GM18498 (cell line): ENCODE measurements around the gene PLEKHN1.

Experiments
- ATAC-seq: cut with Tn5 transposase; IDR thresholded peaks from one replicate; pipeline ENCODE4 v1.9.1; 2021; ENCODE audit warnings: mild to moderate bottlenecking, moderate library complexity; ENCODE audit not compliant: unreplicated experiment

Gene PLEKHN1

DNA sequence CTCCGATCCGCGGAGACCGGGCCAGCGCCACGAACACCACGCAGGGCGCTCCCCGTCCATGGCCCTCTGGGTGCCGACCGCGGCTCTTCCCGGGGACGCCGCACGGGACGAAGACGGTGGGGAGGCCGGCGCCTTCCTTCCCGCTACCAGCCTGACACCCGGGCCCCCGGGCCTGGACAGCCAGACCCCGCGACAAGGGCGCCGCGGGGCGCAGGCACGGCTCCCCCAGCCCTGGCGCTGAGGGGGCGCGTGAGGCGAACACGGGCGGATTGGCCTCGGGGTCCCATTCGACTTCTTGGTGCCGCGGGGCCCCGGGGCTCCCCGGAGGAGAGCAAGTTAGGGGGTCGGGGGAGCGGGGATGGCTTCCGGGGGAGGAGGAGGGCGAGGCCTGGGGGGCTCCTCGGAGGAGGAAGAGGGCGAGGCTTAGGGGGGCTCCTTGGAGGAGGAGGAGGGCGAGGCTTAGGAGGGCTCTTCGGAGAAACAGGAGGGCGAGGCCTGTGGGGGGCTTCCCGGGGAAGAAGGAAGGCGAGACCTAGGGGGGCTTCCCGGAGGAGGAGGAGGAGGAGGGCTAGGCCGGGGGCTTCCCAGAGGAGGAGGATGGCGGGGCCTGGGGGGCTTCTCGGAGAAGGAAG, 6.4 kb upstream of the PLEKHN1 start:
- no peak for ATAC-seq

DNA sequence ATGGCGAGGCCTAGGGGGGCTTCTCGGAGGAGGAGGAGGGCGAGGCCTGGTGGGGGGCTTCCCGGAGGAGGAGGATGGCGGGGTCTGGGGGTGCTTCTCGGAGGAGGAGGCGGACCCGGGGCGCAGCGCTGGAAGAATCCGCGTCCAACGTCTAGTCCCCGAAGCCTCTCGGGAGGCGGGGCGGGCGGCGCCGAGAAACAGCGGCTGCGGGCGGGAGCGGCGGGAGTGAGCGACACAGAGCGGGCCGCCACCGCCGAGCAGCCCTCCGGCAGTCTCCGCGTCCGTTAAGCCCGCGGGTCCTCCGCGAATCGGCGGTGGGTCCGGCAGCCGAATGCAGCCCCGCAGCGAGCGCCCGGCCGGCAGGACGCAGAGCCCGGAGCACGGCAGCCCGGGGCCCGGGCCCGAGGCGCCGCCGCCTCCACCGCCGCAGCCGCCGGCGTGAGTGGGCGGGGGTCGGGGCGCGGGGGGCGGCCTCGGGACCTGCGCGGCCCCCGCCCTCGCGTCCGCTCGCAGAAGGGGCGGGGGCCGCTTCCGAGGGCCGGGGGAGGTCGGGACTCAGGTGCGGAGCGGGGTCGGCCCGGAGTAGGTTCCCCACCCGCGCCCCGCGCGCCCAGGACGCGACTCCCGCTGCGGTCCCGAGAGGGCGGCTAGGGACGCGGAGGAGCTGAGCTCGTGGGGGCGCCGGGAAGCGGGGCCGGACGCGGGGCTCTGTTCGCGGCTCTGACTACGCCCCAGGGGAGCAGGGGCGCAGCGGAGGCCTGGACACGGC, 5.7 kb upstream of the PLEKHN1 start, which contains the start of gene KLHL17:
KLHL17 (plus strand) TSS at position 222 of the 769 bp plus-strand sequence; CDS start at position 332, 110 bp downstream.
- ATAC-seq, result peak; percentile 43

DNA sequence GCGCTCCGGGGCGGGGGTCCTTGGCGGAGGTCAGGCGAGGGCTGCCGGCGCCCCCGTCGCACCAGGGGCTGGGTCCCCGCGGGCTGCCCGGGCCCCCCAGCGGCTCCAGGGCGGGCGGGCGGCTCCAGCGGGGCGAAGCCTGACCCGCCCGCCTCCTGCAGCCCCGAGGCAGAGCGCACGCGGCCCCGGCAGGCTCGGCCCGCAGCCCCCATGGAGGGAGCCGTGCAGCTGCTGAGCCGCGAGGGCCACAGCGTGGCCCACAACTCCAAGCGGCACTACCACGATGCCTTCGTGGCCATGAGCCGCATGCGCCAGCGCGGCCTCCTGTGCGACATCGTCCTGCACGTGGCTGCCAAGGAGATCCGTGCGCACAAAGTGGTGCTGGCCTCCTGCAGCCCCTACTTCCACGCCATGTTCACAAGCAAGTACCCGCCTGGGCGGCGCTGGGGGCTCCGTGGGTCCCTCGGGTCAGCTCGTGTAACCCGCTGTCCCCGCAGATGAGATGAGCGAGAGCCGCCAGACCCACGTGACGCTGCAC, 5.1 kb upstream of the PLEKHN1 start:
- peak; percentile 11 for ATAC-seq

DNA sequence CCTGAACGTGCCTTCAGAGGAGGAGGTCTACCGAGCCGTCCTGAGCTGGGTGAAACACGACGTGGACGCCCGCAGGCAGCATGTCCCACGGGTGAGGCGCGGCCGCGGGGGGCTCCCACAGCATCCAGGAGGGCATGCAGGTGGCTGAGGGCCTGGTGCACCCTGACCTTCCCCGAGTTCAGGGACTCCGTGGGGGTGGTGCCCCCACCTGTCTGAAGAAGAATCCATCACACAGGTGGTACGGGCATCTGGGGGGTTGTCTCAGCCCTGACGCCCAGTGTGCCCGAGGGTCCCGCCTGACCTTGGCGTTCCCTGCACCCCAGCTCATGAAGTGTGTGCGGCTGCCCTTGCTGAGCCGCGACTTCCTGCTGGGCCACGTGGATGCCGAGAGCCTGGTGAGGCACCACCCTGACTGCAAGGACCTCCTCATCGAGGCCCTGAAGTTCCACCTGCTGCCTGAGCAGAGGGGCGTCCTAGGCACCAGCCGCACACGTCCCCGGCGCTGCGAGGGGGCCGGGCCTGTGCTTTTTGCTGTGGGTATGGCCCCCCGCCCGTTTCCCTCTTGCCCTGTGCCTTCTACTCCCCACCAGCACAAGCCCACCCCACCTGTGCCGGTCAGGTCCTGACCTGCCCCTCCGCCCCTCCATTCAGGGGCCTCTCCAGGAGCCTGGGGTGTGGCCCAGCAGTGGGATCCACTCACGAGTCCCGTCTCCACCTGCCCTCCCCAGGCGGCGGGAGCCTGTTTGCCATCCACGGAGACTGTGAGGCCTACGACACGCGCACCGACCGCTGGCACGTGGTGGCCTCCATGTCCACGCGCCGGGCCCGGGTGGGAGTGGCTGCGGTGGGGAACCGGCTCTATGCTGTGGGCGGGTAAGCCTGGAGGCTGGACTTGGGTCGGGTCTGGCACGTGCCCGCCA, 3.6 kb upstream of the PLEKHN1 start:
- no peak for ATAC-seq

DNA sequence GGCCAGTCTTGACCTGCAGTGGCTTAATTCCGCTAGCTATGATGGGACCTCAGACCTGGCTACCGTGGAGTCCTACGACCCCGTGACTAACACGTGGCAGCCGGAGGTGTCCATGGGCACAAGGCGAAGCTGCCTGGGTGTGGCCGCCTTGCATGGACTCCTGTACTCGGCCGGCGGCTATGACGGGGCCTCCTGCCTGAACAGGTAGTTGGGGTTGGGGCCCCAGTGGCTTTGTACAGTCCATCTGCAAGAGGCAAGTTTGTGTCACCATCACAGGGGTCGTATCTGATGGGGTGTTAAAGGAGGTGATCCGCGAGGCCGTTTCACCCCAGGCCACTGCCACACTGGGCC, 3.0 kb upstream of the PLEKHN1 start:
- no peak for ATAC-seq

DNA sequence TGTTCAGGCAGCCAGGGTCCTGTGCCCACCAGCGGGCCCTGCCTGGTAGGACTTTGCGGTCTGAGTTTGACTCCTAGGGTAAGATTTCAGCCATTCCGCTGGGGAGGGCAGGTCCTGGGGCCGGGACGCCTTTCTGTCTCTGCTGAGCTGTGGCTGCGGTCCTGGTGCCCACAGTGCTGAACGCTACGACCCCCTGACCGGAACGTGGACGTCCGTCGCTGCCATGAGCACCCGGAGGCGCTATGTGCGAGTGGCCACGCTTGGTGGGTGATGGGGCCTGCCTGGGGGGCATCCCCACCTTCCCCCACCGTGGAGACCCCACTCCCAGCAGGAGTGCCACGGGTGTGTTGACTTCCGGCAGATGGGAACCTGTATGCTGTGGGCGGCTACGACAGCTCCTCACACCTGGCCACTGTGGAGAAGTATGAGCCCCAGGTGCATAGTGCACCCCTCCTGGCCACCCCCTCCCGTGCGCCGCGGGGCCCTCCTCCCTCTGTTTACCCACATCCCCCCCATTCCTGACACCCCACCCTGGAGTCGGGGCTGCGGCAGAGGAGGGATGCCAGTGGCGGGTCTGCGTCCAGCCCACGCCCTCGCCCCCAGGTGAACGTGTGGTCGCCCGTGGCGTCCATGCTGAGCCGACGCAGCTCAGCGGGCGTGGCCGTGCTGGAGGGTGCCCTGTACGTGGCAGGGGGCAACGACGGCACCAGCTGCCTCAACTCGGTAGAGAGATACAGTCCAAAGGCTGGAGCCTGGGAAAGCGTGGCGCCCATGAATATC, 2.3 kb upstream of the PLEKHN1 start:
- ATAC-seq, result no peak

DNA sequence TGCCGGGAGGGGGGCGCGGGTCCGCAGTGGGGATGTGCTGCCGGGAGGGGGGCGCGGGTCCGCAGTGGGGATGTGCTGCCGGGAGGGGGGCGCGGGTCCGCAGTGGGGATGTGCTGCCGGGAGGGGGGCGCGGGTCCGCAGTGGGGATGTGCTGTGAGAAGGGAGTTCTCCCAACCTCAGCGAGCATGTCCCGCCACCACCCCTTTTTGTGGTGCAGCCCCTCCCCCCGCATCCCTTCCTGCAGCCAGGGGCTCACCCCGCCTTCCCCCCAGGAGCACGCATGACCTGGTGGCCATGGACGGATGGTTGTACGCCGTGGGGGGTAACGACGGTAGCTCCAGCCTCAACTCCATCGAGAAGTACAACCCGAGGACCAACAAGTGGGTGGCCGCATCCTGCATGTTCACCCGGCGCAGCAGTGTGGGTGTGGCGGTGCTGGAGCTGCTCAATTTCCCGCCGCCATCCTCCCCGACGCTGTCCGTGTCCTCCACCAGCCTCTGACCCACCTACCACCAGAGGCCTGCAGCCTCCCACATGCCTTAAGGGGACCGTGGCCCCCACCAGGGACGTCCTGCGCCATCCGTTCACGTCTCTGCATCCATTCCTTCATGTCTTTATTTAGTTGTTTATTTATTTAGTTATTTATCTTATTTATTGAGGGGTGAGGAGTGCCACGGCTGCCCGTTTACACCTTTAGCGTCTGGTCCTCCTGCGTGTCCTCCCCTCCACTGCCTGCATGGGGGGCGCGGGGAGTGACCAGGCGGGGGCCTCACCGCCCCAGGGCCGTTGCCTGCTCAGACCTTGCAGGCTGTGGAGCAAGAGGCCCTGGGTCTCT, 1.4 kb upstream of the PLEKHN1 start:
- ATAC-seq, result no peak

DNA sequence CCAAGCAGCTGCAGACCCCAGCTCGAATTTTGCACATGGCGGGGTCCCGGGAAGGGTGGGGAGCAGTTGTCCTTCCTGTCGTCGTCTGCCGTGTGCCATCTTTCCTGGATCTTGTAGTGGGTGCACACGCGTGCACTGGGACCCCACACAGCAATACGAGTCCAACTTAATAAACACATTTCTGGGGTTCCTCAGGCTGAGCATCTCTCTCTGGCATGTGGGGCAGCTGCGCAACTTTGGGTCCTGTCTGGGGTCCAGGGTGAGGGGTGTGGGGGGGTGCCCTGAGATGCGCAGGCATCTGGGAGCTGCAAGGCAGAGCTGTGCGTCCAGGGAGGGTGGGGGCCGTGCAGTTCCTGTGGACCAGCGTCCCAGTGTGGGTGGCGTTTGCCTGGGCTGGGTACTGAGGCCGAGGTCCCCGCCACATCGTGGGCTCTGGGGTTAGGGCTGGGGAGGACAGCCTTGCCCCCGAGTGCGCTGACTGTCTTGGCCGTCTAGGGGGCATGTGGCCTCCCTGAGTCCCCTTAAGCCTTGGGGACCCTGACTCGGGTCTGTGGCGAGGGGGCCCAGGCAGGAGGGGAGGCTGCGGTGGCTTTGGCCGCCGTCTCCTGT, 652 bp upstream of the PLEKHN1 start:
- ATAC-seq, result no peak

DNA sequence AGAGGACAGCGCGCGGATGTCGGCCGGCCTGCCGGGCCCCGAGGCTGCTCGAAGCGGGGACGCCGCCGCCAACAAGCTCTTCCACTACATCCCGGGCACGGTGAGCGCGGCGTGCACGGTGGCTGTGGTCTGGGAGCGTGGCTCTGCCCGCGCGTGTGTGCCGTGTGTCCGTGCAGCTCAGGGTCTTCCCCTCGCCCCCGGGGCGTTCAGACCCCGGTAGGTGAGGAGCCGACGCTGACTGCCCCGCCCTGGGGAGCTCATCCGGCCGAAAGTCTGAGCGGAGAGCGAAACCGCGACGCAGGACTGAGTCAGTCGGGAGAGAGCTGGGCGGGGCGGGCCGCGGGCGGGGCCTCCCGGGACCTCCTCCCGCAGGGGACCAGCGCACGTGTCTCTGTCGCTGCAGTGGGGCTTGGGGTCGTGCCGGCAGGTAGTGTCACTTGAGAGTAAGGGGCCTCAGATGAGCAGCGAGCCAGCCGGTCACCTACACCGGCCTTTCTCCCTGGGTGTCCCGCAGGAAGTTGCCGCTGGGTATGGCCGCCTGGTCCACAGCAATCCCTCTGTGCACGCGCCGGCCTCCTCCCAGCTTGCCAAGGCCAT, 520 bp downstream of the PLEKHN1 start:
- peak; percentile 70 for ATAC-seq

DNA sequence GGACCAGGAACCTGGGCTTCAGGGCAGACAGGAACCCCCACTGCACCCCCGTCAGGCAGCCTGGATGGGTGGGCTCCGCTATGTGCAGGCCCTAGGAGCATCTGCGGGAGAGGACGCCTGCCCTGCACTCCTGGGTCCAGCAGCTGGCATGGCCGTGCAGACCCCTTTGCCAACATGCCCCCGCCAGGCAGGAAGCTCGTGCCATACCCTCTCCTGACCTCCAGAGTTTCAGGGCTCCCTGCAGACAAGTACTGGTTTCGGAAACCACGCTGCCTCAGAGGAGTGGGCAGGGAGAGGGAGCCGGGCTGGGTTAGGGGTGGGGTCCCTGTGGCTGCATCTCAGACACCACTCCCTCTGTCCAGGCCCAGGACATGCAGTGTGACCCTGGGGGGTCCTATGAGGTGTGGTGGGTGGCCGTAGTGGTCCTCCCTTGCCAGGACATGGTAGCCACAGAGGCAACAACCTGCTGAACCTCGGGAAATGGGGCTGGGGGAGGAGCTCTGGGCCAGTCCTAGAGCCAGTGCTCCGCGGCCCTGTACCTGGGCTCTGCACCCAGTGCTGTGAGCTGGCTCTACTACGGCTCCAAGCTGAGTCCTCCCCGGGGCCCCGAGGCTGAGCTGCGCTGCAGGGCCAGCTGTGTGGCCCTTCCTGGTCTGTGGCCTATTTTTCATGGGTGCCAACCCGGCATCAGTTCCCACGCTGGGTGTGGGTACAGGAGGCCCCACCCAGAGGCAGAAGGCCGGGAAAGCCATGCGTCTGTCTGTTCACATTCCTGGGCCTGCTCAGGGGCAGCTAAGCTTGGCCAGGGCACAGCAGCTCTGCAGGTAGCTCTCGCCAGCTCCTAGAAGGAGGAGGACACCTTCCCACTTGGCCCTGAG, 1.4 kb downstream of the PLEKHN1 start:
- no peak for ATAC-seq

DNA sequence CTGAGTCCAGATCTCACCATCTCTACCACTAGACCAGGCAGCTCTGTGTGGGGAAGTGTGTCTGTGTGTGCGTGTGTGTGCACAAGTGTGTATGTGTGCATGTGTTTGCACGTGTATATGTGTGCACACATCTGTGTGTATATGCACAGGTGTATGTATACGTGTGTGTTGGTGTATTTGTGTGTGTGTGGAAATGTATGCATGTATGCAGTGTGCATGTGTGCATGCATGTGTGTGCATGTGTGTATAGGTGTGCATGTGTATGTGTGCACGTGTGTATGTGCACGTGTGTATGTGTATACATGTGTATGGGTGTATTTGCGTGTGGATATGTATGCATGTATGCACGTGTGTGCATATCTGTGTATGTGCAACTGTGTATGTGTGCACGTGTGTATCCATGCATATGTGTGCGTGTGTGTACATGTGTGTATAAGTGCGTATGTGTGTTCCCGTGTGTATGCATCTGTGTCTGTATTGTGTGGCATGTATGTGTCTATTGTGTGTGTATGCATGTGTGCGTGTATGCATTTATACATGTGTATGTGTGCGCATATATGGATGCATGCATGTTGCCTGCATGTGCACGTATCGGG, 3.1 kb downstream of the PLEKHN1 start:
- no peak for ATAC-seq

DNA sequence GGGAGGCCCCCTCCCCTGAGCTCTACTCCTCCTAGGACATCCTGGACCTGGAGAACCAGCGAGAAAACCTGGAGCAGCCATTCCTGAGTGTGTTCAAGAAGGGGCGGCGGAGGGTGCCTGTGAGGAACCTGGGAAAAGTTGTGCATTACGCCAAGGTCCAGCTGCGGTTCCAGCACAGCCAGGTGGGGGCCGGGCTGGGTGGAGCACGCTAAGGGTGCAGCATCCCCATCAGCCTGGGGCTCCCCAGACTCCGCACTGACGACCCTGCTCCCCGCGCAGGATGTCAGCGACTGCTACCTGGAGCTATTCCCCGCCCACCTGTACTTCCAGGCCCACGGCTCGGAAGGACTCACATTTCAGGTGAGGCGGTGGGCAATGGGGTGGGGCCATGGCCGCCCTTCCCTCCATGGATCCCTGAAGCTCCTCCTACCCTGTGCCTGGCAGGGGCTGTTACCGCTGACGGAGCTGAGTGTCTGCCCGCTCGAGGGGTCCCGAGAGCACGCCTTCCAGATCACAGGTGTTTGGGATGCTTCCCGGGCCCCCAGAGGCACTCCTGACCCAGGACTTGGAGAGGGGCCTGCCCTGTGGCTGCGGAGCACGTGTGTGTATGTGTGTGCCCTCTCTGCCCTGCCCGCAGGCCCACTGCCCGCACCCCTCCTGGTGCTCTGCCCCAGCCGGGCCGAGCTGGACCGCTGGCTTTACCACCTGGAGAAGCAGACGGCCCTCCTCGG, 4.1 kb downstream of the PLEKHN1 start:
- no peak for ATAC-seq

DNA sequence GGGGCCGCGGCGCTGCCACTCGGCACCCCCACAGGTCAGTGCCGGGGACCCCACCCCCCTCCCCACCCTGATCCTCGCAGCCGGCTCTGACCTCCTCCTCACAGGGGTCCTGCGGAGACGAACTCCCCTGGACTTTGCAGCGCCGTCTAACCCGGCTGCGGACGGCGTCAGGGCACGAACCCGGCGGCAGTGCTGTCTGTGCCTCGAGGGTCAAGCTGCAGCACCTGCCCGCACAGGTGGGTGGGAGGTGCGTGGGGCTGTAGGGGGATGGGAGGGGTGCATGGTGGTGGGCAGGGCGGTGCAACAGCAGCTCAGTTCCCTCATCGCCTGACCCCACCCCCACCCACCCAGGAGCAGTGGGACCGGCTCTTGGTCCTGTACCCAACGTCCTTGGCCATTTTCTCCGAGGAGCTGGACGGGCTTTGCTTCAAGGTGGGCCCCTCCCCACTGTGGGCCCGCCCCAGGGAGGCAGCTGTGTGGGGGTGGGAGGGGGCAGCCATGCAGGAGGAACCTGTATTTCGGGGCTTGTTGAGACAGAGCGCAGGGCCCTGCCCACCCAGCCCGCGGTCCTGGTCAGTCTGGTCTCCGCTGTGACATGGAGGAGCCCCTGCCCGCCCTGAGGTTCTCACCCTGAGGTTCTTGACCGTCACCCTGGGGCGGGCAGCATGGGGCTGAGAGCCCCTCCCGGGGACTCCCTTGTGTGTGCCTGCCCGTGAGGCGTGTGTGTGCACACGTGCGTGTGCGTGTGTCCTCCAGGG, 4.9 kb downstream of the PLEKHN1 start:
- no peak for ATAC-seq

DNA sequence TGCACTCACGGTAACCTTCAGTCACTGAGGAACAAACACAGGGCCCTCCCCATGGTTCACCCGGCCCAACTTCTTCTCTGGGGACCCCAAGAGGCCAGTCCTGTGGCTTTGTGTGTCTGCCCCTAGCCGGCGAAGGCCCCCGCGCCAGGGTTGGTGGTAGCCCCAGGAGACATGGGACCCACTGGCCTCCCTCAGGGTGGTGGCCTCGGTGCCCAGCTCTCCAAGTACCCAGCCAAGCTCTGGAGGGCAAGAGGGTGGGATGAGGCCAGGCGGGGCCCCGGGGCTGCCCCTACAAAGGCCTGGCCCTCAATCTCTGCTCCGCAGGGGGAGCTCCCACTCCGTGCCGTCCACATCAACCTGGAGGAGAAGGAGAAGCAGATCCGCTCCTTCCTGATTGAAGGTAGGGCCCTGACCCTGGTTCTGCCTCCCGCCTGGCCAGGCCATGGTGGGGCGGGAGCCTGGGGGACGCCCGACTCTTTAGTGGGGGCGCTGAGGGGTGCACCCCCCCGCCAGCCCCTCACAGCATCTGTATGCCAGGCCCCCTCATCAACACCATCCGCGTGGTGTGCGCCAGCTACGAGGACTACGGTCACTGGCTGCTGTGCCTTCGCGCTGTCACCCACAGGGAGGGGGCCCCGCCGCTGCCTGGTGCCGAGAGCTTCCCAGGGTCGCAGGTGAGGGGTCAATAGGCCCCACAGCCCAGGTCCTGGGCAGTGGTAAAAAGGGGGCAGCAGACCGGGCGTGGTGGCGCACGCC, 5.6 kb downstream of the PLEKHN1 start:
- ATAC-seq, result no peak

DNA sequence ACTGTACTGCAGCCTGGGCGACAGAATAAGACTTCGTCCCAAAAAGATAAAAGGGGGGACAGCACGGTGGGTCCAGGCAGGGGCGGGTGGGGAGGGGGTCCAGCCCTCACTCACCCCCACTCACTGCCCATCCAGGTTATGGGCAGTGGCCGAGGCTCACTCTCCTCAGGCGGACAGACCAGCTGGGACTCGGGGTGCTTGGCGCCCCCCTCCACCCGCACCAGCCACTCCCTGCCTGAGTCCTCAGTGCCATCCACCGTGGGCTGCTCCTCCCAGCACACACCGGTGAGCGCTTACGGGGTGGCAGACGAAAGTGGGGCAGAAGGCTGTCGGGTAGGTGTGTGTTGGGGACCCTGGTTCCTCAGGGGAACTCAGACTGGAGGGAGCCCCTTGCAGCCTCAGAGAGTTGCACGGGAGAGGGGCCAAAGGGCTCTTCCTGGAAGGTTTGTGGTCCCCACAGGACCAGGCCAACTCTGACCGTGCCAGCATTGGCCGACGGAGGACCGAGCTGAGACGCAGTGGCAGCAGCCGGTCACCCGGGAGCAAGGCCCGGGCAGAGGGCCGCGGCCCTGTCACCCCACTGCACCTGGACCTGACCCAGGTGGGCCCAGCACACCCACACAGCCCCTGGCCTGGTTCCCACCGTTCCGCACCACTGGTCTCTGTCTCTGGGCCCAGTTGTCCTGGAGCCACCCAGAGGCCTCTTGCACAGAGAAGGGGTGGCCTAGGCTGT, 6.6 kb downstream of the PLEKHN1 start:
- no peak for ATAC-seq
